Transverse colon (tissue), 4 donors: Measurements from ENCODE around the gene GINM1. TPM values are rescaled to one million over a fixed set of nuclear protein-coding genes. Genes with fewer than 3 reads are reported as not detected.

Experiments used
- DNase-seq: peaks from one replicate; pipeline ENCODE4 v3.0.0-alpha.2; 2019
- H3K27ac ChIP-seq, 4 donors: fragments of 200-600 bp; sonication (generic); 2 replicates each; pipeline ENCODE4 v1.5.1; 2016 to 2018; ENCODE audit warnings: inconsistent platforms in 4 of 4
- H3K27me3 ChIP-seq: fragments of 200-600 bp; sonication (generic); 2 replicates; pipeline ENCODE4 v1.5.1; 2017; ENCODE audit warnings: inconsistent platforms
- H3K36me3 ChIP-seq, 4 donors: fragments of 200-600 bp; sonication (generic); 2 replicates each; pipeline ENCODE4 v1.5.1; 2017 to 2019; ENCODE audit warnings: inconsistent platforms in 4 of 4
- H3K4me1 ChIP-seq, 4 donors: fragments of 200-600 bp; sonication (generic); 2 replicates each; pipeline ENCODE4 v1.5.1; 2017 to 2020; ENCODE audit warnings: inconsistent platforms in 4 of 4
- H3K4me3 ChIP-seq, 4 donors: fragments of 200-600 bp; sonication (generic); 1 replicate in 1 of 4; 2 replicates in 3 of 4; pipeline versions ENCODE4 v1.5.1 to v1.6.1; 2017 to 2019; ENCODE audit warnings: inconsistent platforms in 4 of 4
- H3K9me3 ChIP-seq, 2 donors: fragments of 200-600 bp; sonication (generic); 2 replicates each; pipeline ENCODE4 v1.5.1; 2017 to 2019; ENCODE audit warnings: inconsistent platforms in 2 of 2
- CTCF ChIP-seq, 5 experiments: fragments of 200-600 bp in 3 of 5; fragments of 450-650 bp in 2 of 5; sonication (generic) in 3 of 5; IDR thresholded peaks; 1 replicate in 2 of 5; 2 replicates in 3 of 5; pipeline ENCODE4 v1.5.1; 2016 to 2017; ENCODE audit warnings: antibody characterized with exemption in 5 of 5, inconsistent platforms in 3 of 5, mild to moderate bottlenecking in 2 of 5, moderate library complexity in 1 of 5
- EP300 ChIP-seq: sonication (generic); formaldehyde crosslinking; IDR thresholded peaks from one replicate; pipeline ENCODE4 v1.6.1; 2017; ENCODE audit warnings: antibody characterized with exemption, low read depth
- POLR2A ChIP-seq: fragments of 450-650 bp; IDR thresholded peaks from one replicate; pipeline ENCODE4 v1.6.1; 2016; ENCODE audit warnings: antibody characterized with exemption, mild to moderate bottlenecking, moderate library complexity
- POLR2AphosphoS5 ChIP-seq, 3 donors: sonication (generic); formaldehyde crosslinking; IDR thresholded peaks; one replicate each; pipeline ENCODE4 v1.6.1; 2016; ENCODE audit warnings: antibody characterized with exemption in 3 of 3
- WGBS, 2 donors: methylation state at CpG; one replicate each; pipeline ENCODE4 v1.1.5; 2018; ENCODE audit warnings: low coverage in 1 of 2; 5-methylcytosine and 5-hydroxymethylcytosine counted together
- in situ Hi-C, 4 donors: fragments of 200-750 bp; cut with MboI; loops; one replicate each; pipeline versions ENCODE4 v1.15.0 to v1.15.1; 2017; ENCODE audit warnings: low sequenced_read_pairs in 3 of 4, low pct_ligation_motif_present in 1 of 4, low pct_unique_long_range_greater_than_20kb in 1 of 4
- intact Hi-C: fragments of 100-400 bp; cut with DNase I; formaldehyde crosslinking; loops from one replicate; pipeline ENCODE4 v1.15.1; 2023; ENCODE audit warnings: low total_unique reads
- total RNA-seq, 4 donors: library from RNA; depleted of rRNA; stranded (reverse); fragments of >200 nt; gene quantifications; one replicate each; pipeline ENCODE4 v1.1.0, GENCODE V29; 2016

The GINM1 gene
- total RNA-seq, 4 donors from 2014 or later = 19.1 to 49.6 (median 35.9) TPM

DNA sequence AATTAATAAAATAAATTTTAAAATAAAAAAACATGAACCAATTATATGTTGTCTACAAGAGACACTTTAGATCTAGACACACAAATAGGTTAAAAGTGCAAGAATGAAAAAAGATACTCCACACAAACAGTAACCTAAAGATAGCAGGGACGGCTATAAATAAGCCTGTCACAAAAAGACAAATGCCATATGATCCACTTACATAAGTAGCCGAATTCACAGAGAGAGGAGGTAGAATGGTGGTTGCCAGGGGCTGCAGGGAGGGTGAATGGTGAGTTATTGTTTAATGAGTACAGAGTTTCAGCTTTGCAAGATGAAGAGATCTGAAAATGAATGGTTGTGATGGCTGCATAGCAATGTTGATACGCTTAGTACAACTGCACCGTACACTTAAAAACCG, 49.6 kb downstream of the GINM1 start:
- in situ Hi-C loops (no loop called here), intact Hi-C loops (no loop called here)
- DNase-seq = no peak
- H3K27ac ChIP-seq = no peak overlapping the region
- no peaks in the 10 kb centered on the region for H3K9me3 ChIP-seq
- 69 to 87% methylated on average over 3 to 5 of the region's 5 CpGs for WGBS, 2 donors
- H3K36me3 ChIP-seq = peaks cover 0 to 3% (median 0%) of the 10 kb centered on the region in 4 donors
- H3K4me1 ChIP-seq = no peaks in the 10 kb centered on the region
- no peak for TF ChIP-seq POLR2A
- TF ChIP-seq POLR2AphosphoS5 (IDR thresholded peaks at IDR 0.05) = no peak
- TF ChIP-seq EP300 = no peak
- no peak for TF ChIP-seq CTCF (IDR thresholded peaks at IDR 0.05)
- H3K27me3 ChIP-seq = no peaks in the 10 kb centered on the region
- no peak overlapping the region for H3K4me3 ChIP-seq

GRCh38 chr6:149627672-149628071, 61.5 kb downstream of the GINM1 start:
- H3K36me3 ChIP-seq = peaks cover 0 to 9% (median 3%) of the 10 kb centered on the region in 4 donors
- no peaks in the 10 kb centered on the region for H3K9me3 ChIP-seq
- H3K4me3 ChIP-seq = no peak overlapping the region
- no peaks in the 10 kb centered on the region for H3K27me3 ChIP-seq
- H3K27ac ChIP-seq = no peak overlapping the region
- in situ Hi-C loops (no loop called here), intact Hi-C loops (no loop called here)
- TF ChIP-seq CTCF (IDR thresholded peaks at IDR 0.05) = no peak
- no peak for TF ChIP-seq EP300
- no peak for TF ChIP-seq POLR2AphosphoS5 (IDR thresholded peaks at IDR 0.05)
- no peak for TF ChIP-seq POLR2A
- H3K4me1 ChIP-seq = no peaks in the 10 kb centered on the region
- DNase-seq = no peak

- H3K4me3 ChIP-seq = no peak overlapping the region
- no peaks in the 10 kb centered on the region for H3K4me1 ChIP-seq
- H3K27me3 ChIP-seq = no peaks in the 10 kb centered on the region
- no peak for DNase-seq
- no peak overlapping the region for H3K27ac ChIP-seq
- no peaks in the 10 kb centered on the region for H3K9me3 ChIP-seq
- in situ Hi-C loops = no loop called here
- peaks cover 0 to 10% (median 0%) of the 10 kb centered on the region in 4 donors for H3K36me3 ChIP-seq
- TF ChIP-seq POLR2A (no peak), POLR2AphosphoS5 (IDR thresholded peaks at IDR 0.05) (no peak), EP300 (no peak), CTCF (IDR thresholded peaks at IDR 0.05) (no peak)
- WGBS, 2 donors = 87 to 100% methylated on average over 3 to 4 of the region's 4 CpGs
- intact Hi-C loops = no loop called here
These were observed 62.8 kb downstream of the GINM1 start for GRCh38 chr6:149628875-149629510.

DNA sequence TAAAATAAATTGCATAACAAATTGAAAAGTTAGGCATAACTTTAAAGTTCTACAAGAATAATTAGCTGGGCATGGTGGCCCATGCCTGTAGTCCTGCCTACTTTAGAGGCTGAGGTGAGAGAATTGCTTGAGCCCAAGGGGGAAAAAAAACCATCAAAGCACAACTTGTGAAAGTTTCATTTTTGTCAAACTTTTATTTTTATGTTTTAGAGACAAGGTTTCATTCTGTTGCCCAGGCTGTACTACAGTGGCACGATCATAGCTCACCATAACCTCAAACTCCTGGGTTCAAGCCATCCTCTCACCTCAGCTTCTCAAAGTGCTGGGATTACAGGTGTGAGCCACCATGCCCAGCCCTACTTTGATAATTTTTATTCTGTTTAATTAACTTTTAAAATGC, 68.1 kb downstream of the GINM1 start:
- WGBS, 2 donors = 97 to 100% methylated on average over 1 of the region's 1 CpG
- DNase-seq = no peak
- in situ Hi-C loops (no loop called here), intact Hi-C loops (no loop called here)
- H3K4me3 ChIP-seq = no peak overlapping the region
- no peaks in the 10 kb centered on the region for H3K4me1 ChIP-seq
- TF ChIP-seq POLR2A = no peak
- TF ChIP-seq EP300 = no peak
- TF ChIP-seq CTCF (IDR thresholded peaks at IDR 0.05) = no peak
- no peak for TF ChIP-seq POLR2AphosphoS5 (IDR thresholded peaks at IDR 0.05)
- H3K27me3 ChIP-seq = no peaks in the 10 kb centered on the region
- H3K36me3 ChIP-seq = peaks cover 0 to 15% (median 3%) of the 10 kb centered on the region in 4 donors
- no peaks in the 10 kb centered on the region for H3K9me3 ChIP-seq
- no peak overlapping the region for H3K27ac ChIP-seq
